OCI-LY7 (cell line): ENCODE measurements around the gene FAM120A.

ENCODE experiments used
- EZH2phosphoT487 ChIP-seq: fragments of 200-600 bp; sonication (generic); IDR thresholded peaks from 2 replicates; pipeline ENCODE4 v1.6.1; 2018; ENCODE audit warnings: low read depth, borderline replicate concordance, mild to moderate bottlenecking, mixed run types, antibody characterized with exemption, low read length, moderate library complexity, mixed read lengths
- TF ChIP-seq, protein P1 (sequence below): fragments of 200-600 bp; sonication (generic); conservative IDR thresholded peaks from 2 replicates; pipeline ENCODE4 v1.5.1; 2014; ENCODE audit warnings: mild to moderate bottlenecking, antibody characterized with exemption, low read length, moderate library complexity, mixed read lengths

DNA sequence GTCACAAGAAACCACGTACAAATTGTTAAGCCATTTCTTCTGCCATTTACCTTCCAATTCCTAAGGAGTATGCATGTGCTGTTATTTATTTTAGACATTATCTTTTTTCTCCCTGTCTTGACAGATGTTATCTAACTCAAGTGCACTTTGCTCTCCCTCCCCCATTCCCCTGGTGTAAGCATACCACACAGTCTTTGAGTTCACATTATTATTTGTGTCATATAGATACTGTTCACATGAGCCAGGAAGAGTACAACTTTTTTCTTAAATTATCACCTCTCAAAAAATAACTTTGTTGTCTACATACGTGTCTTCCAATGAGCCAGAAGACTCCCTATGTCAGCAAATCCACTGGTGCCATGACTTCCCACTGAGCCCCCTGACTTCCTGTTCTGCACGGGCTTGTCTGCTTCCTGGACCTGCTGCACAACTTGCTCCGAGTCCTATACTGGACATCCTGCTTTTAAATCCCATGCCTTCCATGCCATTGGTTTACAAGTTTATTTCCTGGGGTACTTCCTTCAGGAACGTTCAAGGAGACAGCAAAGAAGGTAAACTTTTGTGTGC lies 19.9 kb upstream of the FAM120A start:
- TF ChIP-seq, protein P1, sequence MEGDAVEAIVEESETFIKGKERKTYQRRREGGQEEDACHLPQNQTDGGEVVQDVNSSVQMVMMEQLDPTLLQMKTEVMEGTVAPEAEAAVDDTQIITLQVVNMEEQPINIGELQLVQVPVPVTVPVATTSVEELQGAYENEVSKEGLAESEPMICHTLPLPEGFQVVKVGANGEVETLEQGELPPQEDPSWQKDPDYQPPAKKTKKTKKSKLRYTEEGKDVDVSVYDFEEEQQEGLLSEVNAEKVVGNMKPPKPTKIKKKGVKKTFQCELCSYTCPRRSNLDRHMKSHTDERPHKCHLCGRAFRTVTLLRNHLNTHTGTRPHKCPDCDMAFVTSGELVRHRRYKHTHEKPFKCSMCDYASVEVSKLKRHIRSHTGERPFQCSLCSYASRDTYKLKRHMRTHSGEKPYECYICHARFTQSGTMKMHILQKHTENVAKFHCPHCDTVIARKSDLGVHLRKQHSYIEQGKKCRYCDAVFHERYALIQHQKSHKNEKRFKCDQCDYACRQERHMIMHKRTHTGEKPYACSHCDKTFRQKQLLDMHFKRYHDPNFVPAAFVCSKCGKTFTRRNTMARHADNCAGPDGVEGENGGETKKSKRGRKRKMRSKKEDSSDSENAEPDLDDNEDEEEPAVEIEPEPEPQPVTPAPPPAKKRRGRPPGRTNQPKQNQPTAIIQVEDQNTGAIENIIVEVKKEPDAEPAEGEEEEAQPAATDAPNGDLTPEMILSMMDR: no peak
- TF ChIP-seq EZH2phosphoT487: no peak
